ENCODE data around the gene ADGRL1. TPM values are rescaled to one million over a fixed set of nuclear protein-coding genes. Genes with fewer than 3 reads are reported as not detected.

Gene ADGRL1
- total and polyA plus RNA-seq, 10 of the 15 experiments (the other 5 are each of a cell fraction or from before 2014, with no cell fraction given) = 0.05 to 4.8 (median 0.71) TPM

DNA sequence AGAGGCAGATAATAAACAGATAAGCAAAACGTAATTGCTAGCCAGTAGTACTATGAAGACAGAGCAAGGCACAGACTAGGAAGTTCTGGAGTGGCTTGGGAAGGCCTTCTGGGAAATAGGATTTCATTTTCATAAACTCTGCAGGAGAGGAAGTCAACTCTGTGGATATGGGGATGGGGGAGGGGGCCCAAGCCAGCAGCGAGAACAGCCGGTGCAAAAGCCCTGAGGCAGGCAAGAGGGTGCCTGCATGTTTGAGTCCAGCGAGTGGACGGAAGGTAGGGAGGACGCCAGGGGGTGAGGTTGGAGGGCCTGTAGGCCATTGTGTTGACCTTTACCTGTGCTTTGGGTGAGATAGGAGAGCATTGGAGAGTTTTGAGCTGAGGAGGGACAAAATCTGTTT is 60.6 kb downstream of the ADGRL1 start (continued):
- TF ChIP-seq, protein P1, sequence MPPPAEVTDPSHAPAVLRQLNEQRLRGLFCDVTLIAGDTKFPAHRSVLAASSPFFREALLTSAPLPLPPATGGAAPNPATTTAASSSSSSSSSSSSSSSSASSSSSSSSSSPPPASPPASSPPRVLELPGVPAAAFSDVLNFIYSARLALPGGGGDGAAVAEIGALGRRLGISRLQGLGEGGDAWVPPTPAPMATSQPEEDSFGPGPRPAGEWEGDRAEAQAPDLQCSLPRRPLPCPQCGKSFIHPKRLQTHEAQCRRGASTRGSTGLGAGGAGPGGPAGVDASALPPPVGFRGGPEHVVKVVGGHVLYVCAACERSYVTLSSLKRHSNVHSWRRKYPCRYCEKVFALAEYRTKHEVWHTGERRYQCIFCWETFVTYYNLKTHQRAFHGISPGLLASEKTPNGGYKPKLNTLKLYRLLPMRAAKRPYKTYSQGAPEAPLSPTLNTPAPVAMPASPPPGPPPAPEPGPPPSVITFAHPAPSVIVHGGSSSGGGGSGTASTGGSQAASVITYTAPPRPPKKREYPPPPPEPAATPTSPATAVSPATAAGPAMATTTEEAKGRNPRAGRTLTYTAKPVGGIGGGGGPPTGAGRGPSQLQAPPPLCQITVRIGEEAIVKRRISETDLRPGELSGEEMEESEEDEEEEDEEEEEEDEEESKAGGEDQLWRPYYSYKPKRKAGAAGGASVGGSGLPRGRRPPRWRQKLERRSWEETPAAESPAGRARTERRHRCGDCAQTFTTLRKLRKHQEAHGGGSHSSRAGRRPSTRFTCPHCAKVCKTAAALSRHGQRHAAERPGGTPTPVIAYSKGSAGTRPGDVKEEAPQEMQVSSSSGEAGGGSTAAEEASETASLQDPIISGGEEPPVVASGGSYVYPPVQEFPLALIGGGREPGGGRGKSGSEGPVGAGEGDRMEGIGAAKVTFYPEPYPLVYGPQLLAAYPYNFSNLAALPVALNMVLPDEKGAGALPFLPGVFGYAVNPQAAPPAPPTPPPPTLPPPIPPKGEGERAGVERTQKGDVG (CRISPR knock-in tag; IDR thresholded peaks at IDR 0.05) = no peak
- TF ChIP-seq HDAC2 (IDR thresholded peaks at IDR 0.05) = no peak
- TF ChIP-seq, protein P2, sequence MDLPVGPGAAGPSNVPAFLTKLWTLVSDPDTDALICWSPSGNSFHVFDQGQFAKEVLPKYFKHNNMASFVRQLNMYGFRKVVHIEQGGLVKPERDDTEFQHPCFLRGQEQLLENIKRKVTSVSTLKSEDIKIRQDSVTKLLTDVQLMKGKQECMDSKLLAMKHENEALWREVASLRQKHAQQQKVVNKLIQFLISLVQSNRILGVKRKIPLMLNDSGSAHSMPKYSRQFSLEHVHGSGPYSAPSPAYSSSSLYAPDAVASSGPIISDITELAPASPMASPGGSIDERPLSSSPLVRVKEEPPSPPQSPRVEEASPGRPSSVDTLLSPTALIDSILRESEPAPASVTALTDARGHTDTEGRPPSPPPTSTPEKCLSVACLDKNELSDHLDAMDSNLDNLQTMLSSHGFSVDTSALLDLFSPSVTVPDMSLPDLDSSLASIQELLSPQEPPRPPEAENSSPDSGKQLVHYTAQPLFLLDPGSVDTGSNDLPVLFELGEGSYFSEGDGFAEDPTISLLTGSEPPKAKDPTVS (IDR thresholded peaks at IDR 0.05; ENCODE audit: low read depth, low read length) = no peak
- no peak for TF ChIP-seq NFYB (IDR thresholded peaks at IDR 0.05; ENCODE audit: insufficient read depth, low read depth, low read length)
- TF ChIP-seq, protein P3, sequence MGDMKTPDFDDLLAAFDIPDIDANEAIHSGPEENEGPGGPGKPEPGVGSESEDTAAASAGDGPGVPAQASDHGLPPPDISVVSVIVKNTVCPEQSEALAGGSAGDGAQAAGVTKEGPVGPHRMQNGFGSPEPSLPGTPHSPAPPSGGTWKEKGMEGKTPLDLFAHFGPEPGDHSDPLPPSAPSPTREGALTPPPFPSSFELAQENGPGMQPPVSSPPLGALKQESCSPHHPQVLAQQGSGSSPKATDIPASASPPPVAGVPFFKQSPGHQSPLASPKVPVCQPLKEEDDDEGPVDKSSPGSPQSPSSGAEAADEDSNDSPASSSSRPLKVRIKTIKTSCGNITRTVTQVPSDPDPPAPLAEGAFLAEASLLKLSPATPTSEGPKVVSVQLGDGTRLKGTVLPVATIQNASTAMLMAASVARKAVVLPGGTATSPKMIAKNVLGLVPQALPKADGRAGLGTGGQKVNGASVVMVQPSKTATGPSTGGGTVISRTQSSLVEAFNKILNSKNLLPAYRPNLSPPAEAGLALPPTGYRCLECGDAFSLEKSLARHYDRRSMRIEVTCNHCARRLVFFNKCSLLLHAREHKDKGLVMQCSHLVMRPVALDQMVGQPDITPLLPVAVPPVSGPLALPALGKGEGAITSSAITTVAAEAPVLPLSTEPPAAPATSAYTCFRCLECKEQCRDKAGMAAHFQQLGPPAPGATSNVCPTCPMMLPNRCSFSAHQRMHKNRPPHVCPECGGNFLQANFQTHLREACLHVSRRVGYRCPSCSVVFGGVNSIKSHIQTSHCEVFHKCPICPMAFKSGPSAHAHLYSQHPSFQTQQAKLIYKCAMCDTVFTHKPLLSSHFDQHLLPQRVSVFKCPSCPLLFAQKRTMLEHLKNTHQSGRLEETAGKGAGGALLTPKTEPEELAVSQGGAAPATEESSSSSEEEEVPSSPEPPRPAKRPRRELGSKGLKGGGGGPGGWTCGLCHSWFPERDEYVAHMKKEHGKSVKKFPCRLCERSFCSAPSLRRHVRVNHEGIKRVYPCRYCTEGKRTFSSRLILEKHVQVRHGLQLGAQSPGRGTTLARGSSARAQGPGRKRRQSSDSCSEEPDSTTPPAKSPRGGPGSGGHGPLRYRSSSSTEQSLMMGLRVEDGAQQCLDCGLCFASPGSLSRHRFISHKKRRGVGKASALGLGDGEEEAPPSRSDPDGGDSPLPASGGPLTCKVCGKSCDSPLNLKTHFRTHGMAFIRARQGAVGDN (IDR thresholded peaks at IDR 0.05) = no peak
- TF ChIP-seq NR2C2 (IDR thresholded peaks at IDR 0.05; ENCODE audit: borderline replicate concordance, control insufficient read depth, insufficient read length, low read depth) = no peak

Measured in GM12878 (cell line).